HepG2 (cell line): ENCODE data around the gene POU2F2. TPM values are rescaled to one million over a fixed set of nuclear protein-coding genes. Genes with fewer than 3 reads are reported as not detected.

Experiments
- ARNT ChIP-seq: fragments of 450-650 bp; IDR thresholded peaks from 2 replicates; pipeline ENCODE4 v1.6.1; 2017
- CEBPB ChIP-seq: IDR thresholded peaks from 2 replicates; pipeline ENCODE4 v1.6.1; 2011; ENCODE audit warnings: low read depth, low read length, improper control_type of control experiment, borderline replicate concordance
- CHCHD3 ChIP-seq: sonication (generic); formaldehyde crosslinking; IDR thresholded peaks from 2 replicates; pipeline ENCODE4 v1.8.0; 2022; ENCODE audit warnings: mild to moderate bottlenecking, missing genetic modification reagents, moderate library complexity
- CREM ChIP-seq, 2 experiments: sonication (generic) in 1 of 2; formaldehyde crosslinking in 1 of 2; IDR thresholded peaks; 2 replicates each; pipeline versions ENCODE4 v1.4.0 to v1.6.1; 2016 to 2020; ENCODE audit warnings: antibody characterized with exemption in 1 of 2, mild to moderate bottlenecking in 1 of 2, missing genetic modification reagents in 1 of 2
- EP300 ChIP-seq, 3 experiments: sonication (generic) in 1 of 3; formaldehyde crosslinking in 1 of 3; IDR thresholded peaks; 2 replicates each; pipeline versions ENCODE4 v1.5.1 to v1.6.1; 2011 to 2020; ENCODE audit warnings: low read depth in 2 of 3, low read length in 2 of 3, borderline replicate concordance in 1 of 3, improper control_type of control experiment in 1 of 3, mild to moderate bottlenecking in 1 of 3, missing genetic modification reagents in 1 of 3, moderate library complexity in 1 of 3
- GATA4 ChIP-seq: sonication (generic); IDR thresholded peaks from 2 replicates; pipeline ENCODE4 v1.6.1; 2016; ENCODE audit warnings: antibody characterized with exemption, low read depth, borderline replicate concordance
- HDAC1 ChIP-seq: sonication (generic); formaldehyde crosslinking; IDR thresholded peaks from 2 replicates; pipeline ENCODE4 v1.5.1; 2020; ENCODE audit warnings: mild to moderate bottlenecking, missing genetic modification reagents
- HMGA1 ChIP-seq: sonication (generic); formaldehyde crosslinking; conservative IDR thresholded peaks from 2 replicates; pipeline ENCODE4 v1.4.0; 2020; ENCODE audit warnings: missing genetic modification reagents
- HNF1B ChIP-seq: sonication (generic); formaldehyde crosslinking; IDR thresholded peaks from 2 replicates; pipeline ENCODE4 v1.5.1; 2020; ENCODE audit warnings: mild to moderate bottlenecking, moderate library complexity, missing genetic modification reagents
- HNRNPH1 ChIP-seq: fragments of 200-400 bp; formaldehyde crosslinking; optimal IDR thresholded peaks from 2 replicates; pipeline ENCODE3; 2017; ENCODE audit warnings: mild to moderate bottlenecking, low read depth, low read length
- KDM1A ChIP-seq: IDR thresholded peaks from 2 replicates; pipeline ENCODE4 v1.6.1; 2016; ENCODE audit warnings: missing compliant biosample characterization
- MED8 ChIP-seq: sonication (generic); formaldehyde crosslinking; IDR thresholded peaks from 2 replicates; pipeline ENCODE4 v1.8.1; 2023; ENCODE audit warnings: mild to moderate bottlenecking, missing genetic modification reagents; ENCODE audit not compliant: insufficient replicate concordance
- PRMT3 ChIP-seq: sonication (generic); formaldehyde crosslinking; IDR thresholded peaks from 2 replicates; pipeline ENCODE4 v1.8.1; 2022; ENCODE audit warnings: low read depth, mild to moderate bottlenecking, moderate library complexity, missing genetic modification reagents, borderline replicate concordance
- RFXAP ChIP-seq: sonication (generic); formaldehyde crosslinking; IDR thresholded peaks from 2 replicates; pipeline ENCODE4 v1.4.0; 2020; ENCODE audit warnings: missing genetic modification reagents, borderline replicate concordance
- THAP8 ChIP-seq: sonication (generic); formaldehyde crosslinking; IDR thresholded peaks from 2 replicates; pipeline ENCODE4 v1.5.1; 2020; ENCODE audit warnings: missing genetic modification reagents, mild to moderate bottlenecking, borderline replicate concordance
- ZBTB39 ChIP-seq: sonication (generic); formaldehyde crosslinking; IDR thresholded peaks from 2 replicates; pipeline ENCODE4 v1.5.0; 2020; ENCODE audit warnings: missing genetic modification reagents
- ZC3H4 ChIP-seq: sonication (generic); formaldehyde crosslinking; IDR thresholded peaks from 2 replicates; pipeline ENCODE4 v1.4.0; 2020; ENCODE audit warnings: missing genetic modification reagents, borderline replicate concordance
- ZFP36L2 ChIP-seq: sonication (generic); formaldehyde crosslinking; IDR thresholded peaks from 2 replicates; pipeline ENCODE4 v1.4.0; 2020; ENCODE audit warnings: missing genetic modification reagents
- ZNF430 ChIP-seq: sonication (generic); formaldehyde crosslinking; IDR thresholded peaks from 2 replicates; pipeline ENCODE4 v1.9.0; 2021; ENCODE audit warnings: mild to moderate bottlenecking, missing genetic modification reagents
- ZNF503 ChIP-seq: sonication (generic); formaldehyde crosslinking; IDR thresholded peaks from 2 replicates; pipeline ENCODE4 v1.4.0; 2020; ENCODE audit warnings: missing genetic modification reagents
- ZNF572 ChIP-seq: sonication (generic); formaldehyde crosslinking; IDR thresholded peaks from 2 replicates; pipeline ENCODE4 v1.5.1; 2020; ENCODE audit warnings: mild to moderate bottlenecking, missing genetic modification reagents
- ZNF614 ChIP-seq: IDR thresholded peaks from 2 replicates; pipeline ENCODE4 v1.6.1; 2018; ENCODE audit warnings: missing biosample characterization, missing genetic modification reagents, inconsistent platforms, borderline replicate concordance
- ZSCAN30 ChIP-seq: sonication (generic); formaldehyde crosslinking; IDR thresholded peaks from 2 replicates; pipeline ENCODE4 v1.5.0; 2020; ENCODE audit warnings: mild to moderate bottlenecking, missing genetic modification reagents
- polyA plus RNA-seq, 8 experiments: library from polyadenylated mRNA; depleted of rRNA in 3 of 8; stranded (reverse) in 7 of 8; unstranded in 1 of 8; fragments of >200 nt; fragmentation: Illumina TruSeq in 4 of 8; extraction: Trizol in 4 of 8; gene quantifications; 2 replicates each; pipeline versions ENCODE4 v1.2.1 to v1.2.3, GENCODE V29; 2011 to 2016; ENCODE audit warnings: low read depth in 4 of 8, missing spikeins in 1 of 8, mixed read lengths in 1 of 8; ENCODE audit not compliant: insufficient read depth in 1 of 8
- total RNA-seq, 5 experiments: library from RNA; depleted of rRNA; stranded (reverse); fragments of >200 nt; fragmentation: Illumina TruSeq; extraction: Trizol; gene quantifications; 2 replicates each; pipeline ENCODE4 v1.2.3, GENCODE V29; 2016; ENCODE audit warnings: low read depth in 1 of 5

Gene POU2F2
- total and polyA plus RNA-seq, 2 of the 13 experiments (the other 11 are each of a cell fraction or from before 2014, with no cell fraction given) = 0.09 to 0.17 TPM

GRCh38 chr19:42075616-42076379, 56.4 kb downstream of the POU2F2 start, which contains the start of gene ZNF574 (continued):
- TF ChIP-seq ZSCAN30 (CRISPR knock-in tag) = no peak
- TF ChIP-seq PRMT3 (CRISPR knock-in tag) = no peak
- TF ChIP-seq GATA4 = no peak
- 0 out of 2 replicates have a peak, but pooled peaks have one; percentile 29 for TF ChIP-seq ZNF430 (CRISPR knock-in tag)
- no peak for TF ChIP-seq KDM1A (CRISPR knock-in tag)
- no peak for TF ChIP-seq ZNF614 (CRISPR knock-in tag)
- TF ChIP-seq MED8 (CRISPR knock-in tag) = peak; percentile 64
- no peak for TF ChIP-seq HMGA1
- no peak for TF ChIP-seq ZNF503 (CRISPR knock-in tag)
- TF ChIP-seq HNRNPH1 = peak; percentile 86
- TF ChIP-seq ZBTB39 (CRISPR knock-in tag) = no peak
- TF ChIP-seq ZC3H4 (CRISPR knock-in tag) = no peak
- peak; percentile 47 for TF ChIP-seq HDAC1
- no peak for TF ChIP-seq ZNF572 (CRISPR knock-in tag)
- TF ChIP-seq CREM (IDR thresholded peaks at IDR 0.05) = peak; percentile 71
- no peak for TF ChIP-seq CREM (CRISPR knock-in tag; IDR thresholded peaks at IDR 0.05)
- peak; percentile 98 for TF ChIP-seq RFXAP (CRISPR knock-in tag)
- 0 out of 4 replicates have a peak, but pooled peaks of 1 of the 2 experiments have one; percentile 12 for TF ChIP-seq EP300 (IDR thresholded peaks at IDR 0.05; ENCODE audit: low read depth in 2 of 2, low read length in 2 of 2)
- no peak for TF ChIP-seq EP300 (CRISPR knock-in tag; IDR thresholded peaks at IDR 0.05; ENCODE audit: borderline replicate concordance)
- TF ChIP-seq CEBPB = no peak
- peak; percentile 94 for TF ChIP-seq HNF1B (CRISPR knock-in tag)
- TF ChIP-seq THAP8 (CRISPR knock-in tag) = no peak
- 0 out of 2 replicates have a peak, but pooled peaks have one; percentile 50 for TF ChIP-seq CHCHD3 (CRISPR knock-in tag)
- TF ChIP-seq ARNT = no peak
- TF ChIP-seq ZFP36L2 (CRISPR knock-in tag) = no peak
